H9 (cell line): Measurements from ENCODE around the gene PRKAG2. TPM values are rescaled to one million over a fixed set of nuclear protein-coding genes. Genes with fewer than 3 reads are reported as not detected.

ENCODE experiments used
- DNase-seq: peaks from one replicate; pipeline ENCODE4 v3.0.0-alpha.2; 2017
- H2AFZ ChIP-seq: one replicate; pipeline ENCODE4 v1.6.1; 2013; ENCODE audit warnings: mild to moderate bottlenecking, low read length, control low read depth, moderate library complexity
- H2AK5ac ChIP-seq: 2 replicates; pipeline ENCODE4 v1.6.1; 2013; ENCODE audit warnings: low read length, control low read depth, mixed read lengths; ENCODE audit not compliant: insufficient read length
- H2BK120ac ChIP-seq: one replicate; pipeline ENCODE4 v1.6.1; 2013; ENCODE audit warnings: low read depth, mild to moderate bottlenecking, low read length, control low read depth, inconsistent platforms; ENCODE audit not compliant: poor library complexity, severe bottlenecking
- H2BK12ac ChIP-seq: 2 replicates; pipeline ENCODE4 v1.6.1; 2013; ENCODE audit warnings: low read length, control low read depth, mixed read lengths, low read depth; ENCODE audit not compliant: insufficient read length
- H2BK15ac ChIP-seq: 2 replicates; pipeline ENCODE4 v1.6.1; 2013; ENCODE audit warnings: low read depth, low read length, control low read depth
- H2BK20ac ChIP-seq: one replicate; pipeline ENCODE4 v1.6.1; 2013; ENCODE audit warnings: low read depth, mild to moderate bottlenecking, low read length, control low read depth, inconsistent platforms; ENCODE audit not compliant: poor library complexity, severe bottlenecking
- H2BK5ac ChIP-seq: 2 replicates; pipeline ENCODE4 v1.6.1; 2013; ENCODE audit warnings: low read length, control low read depth, mixed read lengths; ENCODE audit not compliant: insufficient read length
- H3K14ac ChIP-seq: 2 replicates; pipeline ENCODE4 v1.6.1; 2013; ENCODE audit warnings: low read length, control low read depth; ENCODE audit not compliant: insufficient read depth
- H3K18ac ChIP-seq: 2 replicates; pipeline ENCODE4 v1.6.1; 2013; ENCODE audit warnings: low read depth, mild to moderate bottlenecking, mixed read lengths, low read length, control low read depth; ENCODE audit not compliant: insufficient read length
- H3K23ac ChIP-seq: 2 replicates; pipeline ENCODE4 v1.6.1; 2013; ENCODE audit warnings: low read length, control low read depth, mixed read lengths, low read depth; ENCODE audit not compliant: insufficient read length
- H3K23me2 ChIP-seq: 2 replicates; pipeline ENCODE4 v1.6.1; 2013; ENCODE audit warnings: low read depth, mild to moderate bottlenecking, mixed read lengths, low read length, control low read depth; ENCODE audit not compliant: insufficient read length, poor library complexity, severe bottlenecking
- H3K27ac ChIP-seq: 2 replicates; pipeline ENCODE4 v1.5.1; 2013; ENCODE audit warnings: low read length, control low read depth, mixed read lengths, low read depth; ENCODE audit not compliant: insufficient read length
- H3K27me3 ChIP-seq: 2 replicates; pipeline ENCODE4 v1.6.1; 2013; ENCODE audit warnings: low read length, control low read depth, inconsistent platforms; ENCODE audit not compliant: insufficient read depth
- H3K4ac ChIP-seq: 2 replicates; pipeline ENCODE4 v1.6.1; 2013; ENCODE audit warnings: low read depth, mild to moderate bottlenecking, control low read depth, inconsistent platforms, low read length, moderate library complexity
- H3K4me1 ChIP-seq: 2 replicates; pipeline ENCODE4 v1.6.1; 2013; ENCODE audit warnings: low read length, control low read depth, inconsistent platforms; ENCODE audit not compliant: insufficient read depth
- H3K4me2 ChIP-seq: 2 replicates; pipeline ENCODE4 v1.6.1; 2013; ENCODE audit warnings: low read length, control low read depth, mixed read lengths; ENCODE audit not compliant: insufficient read length, insufficient read depth
- H3K56ac ChIP-seq: 2 replicates; pipeline ENCODE4 v1.6.1; 2013; ENCODE audit warnings: low read depth, mild to moderate bottlenecking, mixed read lengths, low read length, control low read depth; ENCODE audit not compliant: insufficient read length
- H3K79me1 ChIP-seq: 2 replicates; pipeline ENCODE4 v1.6.1; 2013; ENCODE audit warnings: low read depth, mild to moderate bottlenecking, moderate library complexity, low read length, control low read depth, inconsistent platforms; ENCODE audit not compliant: insufficient read depth, poor library complexity, severe bottlenecking
- H3K79me2 ChIP-seq: 2 replicates; pipeline ENCODE4 v1.6.1; 2013; ENCODE audit warnings: low read length, control low read depth, inconsistent platforms; ENCODE audit not compliant: insufficient read depth
- H3K9ac ChIP-seq: 2 replicates; pipeline ENCODE4 v1.6.1; 2013; ENCODE audit warnings: low read length, control low read depth, mixed read lengths; ENCODE audit not compliant: insufficient read length; ENCODE audit errors: extremely low read depth
- H3K9me3 ChIP-seq: one replicate; pipeline ENCODE4 v1.6.1; 2013; ENCODE audit warnings: low read depth, low read length, inconsistent platforms; ENCODE audit not compliant: control insufficient read depth
- H3T11ph ChIP-seq: one replicate; pipeline ENCODE4 v1.6.1; 2013; ENCODE audit warnings: mild to moderate bottlenecking, low read length, control low read depth, inconsistent platforms
- H4K20me1 ChIP-seq: one replicate; pipeline ENCODE4 v1.6.1; 2013; ENCODE audit not compliant: control insufficient read depth, insufficient read length, insufficient read depth
- H4K5ac ChIP-seq: 2 replicates; pipeline ENCODE4 v1.6.1; 2013; ENCODE audit warnings: low read depth, mild to moderate bottlenecking, mixed read lengths, low read length, control low read depth; ENCODE audit not compliant: insufficient read length
- H4K8ac ChIP-seq: replicated peaks from 2 replicates; pipeline ENCODE4 v1.6.1; 2013; ENCODE audit warnings: low read length, control low read depth, mixed read lengths, low read depth; ENCODE audit not compliant: insufficient read length
- H4K91ac ChIP-seq: 2 replicates; pipeline ENCODE4 v1.6.1; 2013; ENCODE audit warnings: low read depth, mild to moderate bottlenecking, moderate library complexity, mixed read lengths, low read length, control low read depth; ENCODE audit not compliant: insufficient read length
- H3K27ac Mint-ChIP-seq, 3 experiments: 2 replicates in 2 of 3; 3 replicates in 1 of 3; pipeline ENCODE4 v1.8.0; 2020 to 2021; ENCODE audit warnings: mixed read lengths in 3 of 3, mild to moderate bottlenecking in 1 of 3, moderate library complexity in 1 of 3
- H3K27me3 Mint-ChIP-seq: 2 replicates; pipeline ENCODE4 v1.8.0; 2021; ENCODE audit warnings: low read depth, mild to moderate bottlenecking, moderate library complexity, mixed read lengths
- H3K36me3 Mint-ChIP-seq, 3 experiments: 2 replicates in 2 of 3; 3 replicates in 1 of 3; pipeline ENCODE4 v1.8.0; 2020 to 2021; ENCODE audit warnings: low read depth in 3 of 3, mixed read lengths in 3 of 3; ENCODE audit not compliant: insufficient read depth in 1 of 3
- H3K4me1 Mint-ChIP-seq, 2 experiments: 2 replicates each; pipeline ENCODE4 v1.8.0; 2020; ENCODE audit warnings: mixed read lengths in 2 of 2
- H3K4me3 Mint-ChIP-seq, 2 experiments: 2 replicates in 1 of 2; 3 replicates in 1 of 2; pipeline ENCODE4 v1.8.0; 2020 to 2021; ENCODE audit warnings: mild to moderate bottlenecking in 2 of 2, mixed read lengths in 2 of 2, moderate library complexity in 1 of 2
- H3K9me3 Mint-ChIP-seq, 2 experiments: 2 replicates in 1 of 2; 3 replicates in 1 of 2; pipeline ENCODE4 v1.8.0; 2020; ENCODE audit warnings: mild to moderate bottlenecking in 2 of 2, mixed read lengths in 2 of 2, moderate library complexity in 1 of 2
- WGBS: extraction: QIAGEN DNeasy Blood & Tissue Kit; methylation state at CpG from one replicate; pipeline ENCODE4 v1.1.7; 2013; ENCODE audit warnings: missing lambda C conversion rate, low lambda C conversion rate, mixed read lengths; ENCODE audit not compliant: insufficient read length; ENCODE audit errors: extremely low coverage; 5-methylcytosine and 5-hydroxymethylcytosine counted together
- total RNA-seq: library from RNA; stranded (reverse); gene quantifications from 2 replicates; pipeline ENCODE4 v1.2.1, GENCODE V29; 2021
- TF ChIP-seq, protein P1 (sequence below): fragments of 200-600 bp; sonication (generic); conservative IDR thresholded peaks from 3 replicates; pipeline ENCODE4 v1.8.0; 2021; ENCODE audit warnings: antibody characterized with exemption, mild to moderate bottlenecking

The PRKAG2 gene
- total RNA-seq, 1 experiment from 2014 or later = 11.8 TPM

- no peak overlapping the region for H2AK5ac ChIP-seq
- no peak overlapping the region for H4K5ac ChIP-seq
- no peak overlapping the region for H2BK15ac ChIP-seq
- no CpG with 5 or more reads among the region's 3 CpGs for WGBS
- Mint-ChIP-seq H3K36me3 (no peaks in the 10 kb centered on the region), H3K4me1 (peaks cover 0 to 6% of the 10 kb centered on the region in 2 experiments; a peak in 1 of 4 replicates), H3K9me3 (no peaks in the 10 kb centered on the region), H3K4me3 (no peak overlapping the region), H3K27ac (no peak overlapping the region), H3K27me3 (peaks cover 89% of the 10 kb centered on the region)
- H3K27me3 ChIP-seq = no peaks in the 10 kb centered on the region; the same call in 1 of the 2 replicates
- no peaks in the 10 kb centered on the region for H3K4me1 ChIP-seq
- no peak overlapping the region for H4K91ac ChIP-seq
- no peaks in the 10 kb centered on the region for H3K23me2 ChIP-seq
- no peak overlapping the region for H3K27ac ChIP-seq
- no peak overlapping the region for H2AFZ ChIP-seq
- H3K4ac ChIP-seq = no peak overlapping the region
- no peak overlapping the region for H3T11ph ChIP-seq
- H2BK20ac ChIP-seq = no peak overlapping the region
- H3K4me2 ChIP-seq = no peak overlapping the region
- no peak overlapping the region for H2BK5ac ChIP-seq
- TF ChIP-seq, protein P1, sequence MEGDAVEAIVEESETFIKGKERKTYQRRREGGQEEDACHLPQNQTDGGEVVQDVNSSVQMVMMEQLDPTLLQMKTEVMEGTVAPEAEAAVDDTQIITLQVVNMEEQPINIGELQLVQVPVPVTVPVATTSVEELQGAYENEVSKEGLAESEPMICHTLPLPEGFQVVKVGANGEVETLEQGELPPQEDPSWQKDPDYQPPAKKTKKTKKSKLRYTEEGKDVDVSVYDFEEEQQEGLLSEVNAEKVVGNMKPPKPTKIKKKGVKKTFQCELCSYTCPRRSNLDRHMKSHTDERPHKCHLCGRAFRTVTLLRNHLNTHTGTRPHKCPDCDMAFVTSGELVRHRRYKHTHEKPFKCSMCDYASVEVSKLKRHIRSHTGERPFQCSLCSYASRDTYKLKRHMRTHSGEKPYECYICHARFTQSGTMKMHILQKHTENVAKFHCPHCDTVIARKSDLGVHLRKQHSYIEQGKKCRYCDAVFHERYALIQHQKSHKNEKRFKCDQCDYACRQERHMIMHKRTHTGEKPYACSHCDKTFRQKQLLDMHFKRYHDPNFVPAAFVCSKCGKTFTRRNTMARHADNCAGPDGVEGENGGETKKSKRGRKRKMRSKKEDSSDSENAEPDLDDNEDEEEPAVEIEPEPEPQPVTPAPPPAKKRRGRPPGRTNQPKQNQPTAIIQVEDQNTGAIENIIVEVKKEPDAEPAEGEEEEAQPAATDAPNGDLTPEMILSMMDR = no peak
- no peak for DNase-seq
- H3K56ac ChIP-seq = no peak overlapping the region
- H2BK120ac ChIP-seq = no peak overlapping the region
- no peak overlapping the region for H2BK12ac ChIP-seq
- no peaks in the 10 kb centered on the region for H3K79me1 ChIP-seq
- H3K79me2 ChIP-seq = no peaks in the 10 kb centered on the region
- H3K9ac ChIP-seq = no peak overlapping the region
- H4K8ac ChIP-seq = no peak overlapping the region
- no peak overlapping the region for H3K23ac ChIP-seq
- no peak overlapping the region for H3K18ac ChIP-seq
- H4K20me1 ChIP-seq = no peaks in the 10 kb centered on the region
- H3K14ac ChIP-seq = no peak overlapping the region
- no peaks in the 10 kb centered on the region for H3K9me3 ChIP-seq
Measured at GRCh38 chr7:151883857-151884256, 6.9 kb upstream of the PRKAG2 start.
